ENCODE measurements around the gene KRT5.

Gene KRT5

GRCh38 chr12:52526511-52526951, 6.3 kb upstream of the KRT5 start:
- no peaks in the 10 kb centered on the region for H3K79me2 ChIP-seq (ENCODE audit: insufficient read depth, low read depth)
- H3K36me3 ChIP-seq (ENCODE audit: insufficient read depth), result no peaks in the 10 kb centered on the region
- H3K27ac ChIP-seq, result no peak overlapping the region
- TF ChIP-seq CTCF (conservative IDR thresholded peaks at IDR 0.05; ENCODE audit: low read depth, low read length), result no peak
- no peaks in the 10 kb centered on the region for H3K4me1 ChIP-seq (ENCODE audit: low read depth, poor library complexity, severe bottlenecking)
- H4K20me1 ChIP-seq (ENCODE audit: insufficient read depth), result no peaks in the 10 kb centered on the region
- no peak overlapping the region for H3K9ac ChIP-seq
- H3K4me3 ChIP-seq (IDR thresholded peaks at IDR 0.05; ENCODE audit: insufficient read depth, low read depth, low read length), result no peak overlapping the region
- H2AFZ ChIP-seq (ENCODE audit: low read depth), result no peak overlapping the region
- H3K4me2 ChIP-seq, result no peak overlapping the region
- H3K27me3 ChIP-seq (ENCODE audit: insufficient read depth, low read depth), result peaks cover 21% of the 10 kb centered on the region

GRCh38 chr12:52525661-52526499, 5.7 kb upstream of the KRT5 start:
- no peak overlapping the region for H2AFZ ChIP-seq (ENCODE audit: low read depth)
- H3K4me1 ChIP-seq (ENCODE audit: low read depth, poor library complexity, severe bottlenecking), result no peaks in the 10 kb centered on the region
- H3K27me3 ChIP-seq (ENCODE audit: insufficient read depth, low read depth), result peaks cover 24% of the 10 kb centered on the region
- no peaks in the 10 kb centered on the region for H3K79me2 ChIP-seq (ENCODE audit: insufficient read depth, low read depth)
- H3K4me2 ChIP-seq, result no peak overlapping the region
- H3K36me3 ChIP-seq (ENCODE audit: insufficient read depth), result no peaks in the 10 kb centered on the region
- no peak overlapping the region for H3K4me3 ChIP-seq (IDR thresholded peaks at IDR 0.05; ENCODE audit: insufficient read depth, low read depth, low read length)
- no peak overlapping the region for H3K27ac ChIP-seq
- no peak overlapping the region for H3K9ac ChIP-seq
- TF ChIP-seq CTCF (conservative IDR thresholded peaks at IDR 0.05; ENCODE audit: low read depth, low read length), result no peak
- H4K20me1 ChIP-seq (ENCODE audit: insufficient read depth), result no peaks in the 10 kb centered on the region

GRCh38 chr12:52524898-52525591, 4.9 kb upstream of the KRT5 start:
- Histone ChIP-seq H3K27ac (no peak overlapping the region), H2AFZ (ENCODE audit: low read depth) (no peak overlapping the region), H4K20me1 (ENCODE audit: insufficient read depth) (no peaks in the 10 kb centered on the region), H3K4me1 (ENCODE audit: low read depth, poor library complexity, severe bottlenecking) (no peaks in the 10 kb centered on the region), H3K79me2 (ENCODE audit: insufficient read depth, low read depth) (no peaks in the 10 kb centered on the region), H3K4me2 (no peak overlapping the region), H3K9ac (no peak overlapping the region), H3K4me3 (IDR thresholded peaks at IDR 0.05; ENCODE audit: insufficient read depth, low read depth, low read length) (no peak overlapping the region), H3K27me3 (ENCODE audit: insufficient read depth, low read depth) (peaks cover 20% of the 10 kb centered on the region; the same call in 1 of the 2 replicates), H3K36me3 (ENCODE audit: insufficient read depth) (no peaks in the 10 kb centered on the region)
- TF ChIP-seq CTCF (conservative IDR thresholded peaks at IDR 0.05; ENCODE audit: low read depth, low read length), result no peak

- no peak for TF ChIP-seq CTCF (conservative IDR thresholded peaks at IDR 0.05; ENCODE audit: low read depth, low read length)
- no peaks in the 10 kb centered on the region for H3K4me1 ChIP-seq (ENCODE audit: low read depth, poor library complexity, severe bottlenecking)
- no peak overlapping the region for H3K27ac ChIP-seq
- no peak overlapping the region for H3K9ac ChIP-seq
- no peak overlapping the region for H3K4me2 ChIP-seq
- H3K27me3 ChIP-seq (ENCODE audit: insufficient read depth, low read depth), result peaks cover 23% of the 10 kb centered on the region; the same call in 1 of the 2 replicates
- no peak overlapping the region for H3K4me3 ChIP-seq (IDR thresholded peaks at IDR 0.05; ENCODE audit: insufficient read depth, low read depth, low read length)
- H2AFZ ChIP-seq (ENCODE audit: low read depth), result no peak overlapping the region
- no peaks in the 10 kb centered on the region for H4K20me1 ChIP-seq (ENCODE audit: insufficient read depth)
- H3K36me3 ChIP-seq (ENCODE audit: insufficient read depth), result no peaks in the 10 kb centered on the region
- H3K79me2 ChIP-seq (ENCODE audit: insufficient read depth, low read depth), result no peaks in the 10 kb centered on the region
These were observed 4.2 kb upstream of the KRT5 start for GRCh38 chr12:52524241-52524897.

Measured in KMS-11 (cell line).